Panc1 (cell line): ENCODE data around the gene LRR1. TPM values are rescaled to one million over a fixed set of nuclear protein-coding genes. Genes with fewer than 3 reads are reported as not detected.

Experiments
- ATAC-seq: fragments of 200-7000 bp; cut with Tn5 transposase; 2 replicates; pipeline ENCODE4 v1.9.1; 2020; ENCODE audit warnings: mild to moderate bottlenecking, moderate library complexity
- BruUV-seq: library from RNA; stranded (reverse); fragments of 400-500 nt; replicated peaks from 2 replicates; lab custom pipeline; 2021; lab: Mats Ljungman, UMichigan
- CTCF ChIA-PET: fragments of 300-600 bp; sonication (Branson Sonifier 250); formaldehyde crosslinking; loops from one replicate; lab custom pipeline; 2022; ENCODE audit warnings: antibody characterized with exemption; lab: Charles Lee
- POLR2A ChIA-PET: fragments of 300-600 bp; sonication (Branson Sonifier 250); formaldehyde crosslinking; loops from one replicate; lab custom pipeline; 2022; ENCODE audit warnings: antibody characterized with exemption; lab: Charles Lee
- DNase-seq: peaks from one replicate; pipeline ENCODE4 v3.0.0-alpha.2; 2010; ENCODE audit warnings: low read depth, low spot score
- H3K27ac ChIP-seq: 2 replicates; pipeline ENCODE4 v1.5.1; 2011; ENCODE audit warnings: mild to moderate bottlenecking, low read length, inconsistent platforms
- H3K27me3 ChIP-seq: fragments of 200-500 bp; sonication (Bioruptor generic); 2 replicates; pipeline ENCODE4 v1.6.0; 2014; ENCODE audit warnings: low read length, inconsistent platforms; ENCODE audit not compliant: control insufficient read depth, insufficient read depth
- H3K36me3 ChIP-seq: fragments of 200-500 bp; sonication (Bioruptor generic); 2 replicates; pipeline ENCODE4 v1.5.1; 2014; ENCODE audit warnings: inconsistent platforms, mild to moderate bottlenecking, low read length, moderate library complexity; ENCODE audit not compliant: control insufficient read depth, insufficient read depth
- H3K4me1 ChIP-seq: 2 replicates; pipeline ENCODE4 v1.5.1; 2011; ENCODE audit warnings: inconsistent platforms, mild to moderate bottlenecking, low read length, moderate library complexity; ENCODE audit not compliant: control insufficient read depth, insufficient read depth
- H3K4me3 ChIP-seq, 2 experiments: 2 replicates each; pipeline ENCODE4 v1.5.1; 2011 to 2012; ENCODE audit warnings: low read depth in 2 of 2, low read length in 2 of 2, mild to moderate bottlenecking in 2 of 2, inconsistent platforms in 1 of 2, moderate library complexity in 1 of 2
- H3K9me3 ChIP-seq: fragments of 200-500 bp; sonication (Bioruptor generic); 2 replicates; pipeline ENCODE4 v1.5.1; 2014; ENCODE audit warnings: low read depth, mild to moderate bottlenecking, inconsistent platforms, low read length, moderate library complexity; ENCODE audit not compliant: control insufficient read depth, insufficient read depth
- POLR2AphosphoS5 ChIP-seq: IDR thresholded peaks from 2 replicates; pipeline ENCODE4 v1.6.1; 2012; ENCODE audit warnings: mild to moderate bottlenecking, low read depth, low read length, moderate library complexity
- REST ChIP-seq, 2 experiments: IDR thresholded peaks; 2 replicates each; pipeline ENCODE4 v1.6.1; 2011 to 2012; ENCODE audit warnings: low read depth in 2 of 2, control low read depth in 1 of 2, low read length in 1 of 2, mild to moderate bottlenecking in 1 of 2, moderate library complexity in 1 of 2; ENCODE audit not compliant: insufficient read depth in 1 of 2
- SIN3A ChIP-seq: IDR thresholded peaks from 2 replicates; pipeline ENCODE4 v1.6.1; 2012; ENCODE audit warnings: low read depth, mild to moderate bottlenecking, low read length, moderate library complexity, borderline replicate concordance; ENCODE audit not compliant: insufficient read depth
- TCF7L2 ChIP-seq: IDR thresholded peaks from 2 replicates; pipeline ENCODE4 v1.6.1; 2011; ENCODE audit warnings: mild to moderate bottlenecking, low read depth, low read length, inconsistent platforms
- in situ Hi-C: cut with HindIII; loops from 2 replicates; pipeline ENCODE4 v1.10.0; 2016; ENCODE audit warnings: low sequenced_read_pairs, low pct_unique_long_range_greater_than_20kb
- intact Hi-C: fragments of 100-400 bp; cut with micrococcal nuclease; formaldehyde crosslinking; loops from one replicate; pipeline ENCODE4 v1.10.0; 2022; ENCODE audit not compliant: unreplicated experiment
- total RNA-seq: library from RNA; stranded (reverse); gene quantifications from one replicate; pipeline ENCODE4 v1.2.1, GENCODE V29; 2021; ENCODE audit not compliant: unreplicated experiment
- TF ChIP-seq, protein P1 (sequence below): fragments of 450-650 bp; IDR thresholded peaks from 2 replicates; pipeline ENCODE4 v1.5.1; 2017; ENCODE audit warnings: mild to moderate bottlenecking

Gene LRR1
- total RNA-seq, 1 experiment from 2014 or later: 23.3 TPM

GRCh38 chr14:49641697-49642129, 43.0 kb downstream of the LRR1 start:
- no peaks in the 10 kb centered on the region for H3K9me3 ChIP-seq
- TF ChIP-seq POLR2AphosphoS5 (peak; percentile 57; the same call in 1 of the 2 replicates), SIN3A (no peak), REST (IDR thresholded peaks at IDR 0.05; ENCODE audit: insufficient read depth in 1 of 2, low read depth in 2 of 2, low read length in 1 of 2) (no peak), TCF7L2 (peak; percentile 54; the same call in 1 of the 2 replicates)
- TF ChIP-seq, protein P1, sequence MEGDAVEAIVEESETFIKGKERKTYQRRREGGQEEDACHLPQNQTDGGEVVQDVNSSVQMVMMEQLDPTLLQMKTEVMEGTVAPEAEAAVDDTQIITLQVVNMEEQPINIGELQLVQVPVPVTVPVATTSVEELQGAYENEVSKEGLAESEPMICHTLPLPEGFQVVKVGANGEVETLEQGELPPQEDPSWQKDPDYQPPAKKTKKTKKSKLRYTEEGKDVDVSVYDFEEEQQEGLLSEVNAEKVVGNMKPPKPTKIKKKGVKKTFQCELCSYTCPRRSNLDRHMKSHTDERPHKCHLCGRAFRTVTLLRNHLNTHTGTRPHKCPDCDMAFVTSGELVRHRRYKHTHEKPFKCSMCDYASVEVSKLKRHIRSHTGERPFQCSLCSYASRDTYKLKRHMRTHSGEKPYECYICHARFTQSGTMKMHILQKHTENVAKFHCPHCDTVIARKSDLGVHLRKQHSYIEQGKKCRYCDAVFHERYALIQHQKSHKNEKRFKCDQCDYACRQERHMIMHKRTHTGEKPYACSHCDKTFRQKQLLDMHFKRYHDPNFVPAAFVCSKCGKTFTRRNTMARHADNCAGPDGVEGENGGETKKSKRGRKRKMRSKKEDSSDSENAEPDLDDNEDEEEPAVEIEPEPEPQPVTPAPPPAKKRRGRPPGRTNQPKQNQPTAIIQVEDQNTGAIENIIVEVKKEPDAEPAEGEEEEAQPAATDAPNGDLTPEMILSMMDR: no peak
- no peak for DNase-seq
- peaks cover 19% of the 10 kb centered on the region for H3K4me1 ChIP-seq
- CTCF ChIA-PET: interaction anchor here (0.6 kb wide), 1 partner anchor 126 kb away, joined by 3 read pairs; the partner anchor contains the start of gene KLHDC2
- POLR2A ChIA-PET: no interaction called here
- H3K27ac ChIP-seq: peak overlapping the region; percentile 70
- peak; percentile 69 for ATAC-seq
- no peak overlapping the region for H3K4me3 ChIP-seq
- H3K36me3 ChIP-seq: no peaks in the 10 kb centered on the region; the same call in 1 of the 2 replicates
- intact Hi-C loops: loop anchor here (2.0 kb wide), 1 partner anchor 189 kb away; no protein-coding TSS in a partner anchor
- in situ Hi-C loops: no loop called here
- BruUV-seq: no TSS peak
- H3K27me3 ChIP-seq: no peaks in the 10 kb centered on the region

DNA sequence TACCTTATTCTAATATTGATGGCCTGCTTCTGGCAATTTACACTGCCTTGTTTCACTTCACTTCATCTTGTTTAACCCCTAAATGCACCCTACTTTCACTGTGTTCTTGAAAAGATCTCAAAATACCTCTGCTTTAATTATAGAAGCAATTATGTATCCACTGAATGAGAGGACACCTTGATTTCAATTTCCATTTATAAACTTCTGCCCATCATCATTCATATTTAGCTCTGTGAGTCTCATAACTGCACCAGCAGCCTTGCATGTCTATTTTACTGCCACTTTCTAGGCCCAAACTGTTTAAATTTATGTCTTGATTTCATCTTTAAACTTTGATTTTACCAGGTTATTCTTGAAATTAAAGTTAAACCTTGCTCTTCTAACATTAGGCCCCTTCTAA, 43.4 kb downstream of the LRR1 start:
- no peaks in the 10 kb centered on the region for H3K27me3 ChIP-seq
- in situ Hi-C loops (no loop called here), intact Hi-C loops (no loop called here)
- ATAC-seq (no peak), DNase-seq (no peak)
- ChIA-PET POLR2A (no interaction called here), CTCF (no interaction called here)
- BruUV-seq: no TSS peak
- no peaks in the 10 kb centered on the region; the same call in 1 of the 2 replicates for H3K36me3 ChIP-seq
- TF ChIP-seq, protein P1: no peak
- no peak for TF ChIP-seq TCF7L2
- no peak for TF ChIP-seq SIN3A
- TF ChIP-seq REST (IDR thresholded peaks at IDR 0.05; ENCODE audit: insufficient read depth in 1 of 2, low read depth in 2 of 2, low read length in 1 of 2): no peak
- TF ChIP-seq POLR2AphosphoS5: no peak
- no peak overlapping the region for H3K4me3 ChIP-seq
- peaks cover 19% of the 10 kb centered on the region for H3K4me1 ChIP-seq
- H3K9me3 ChIP-seq: no peaks in the 10 kb centered on the region
- H3K27ac ChIP-seq: peak overlapping the region; percentile 70
